GM23248 (cell line): ENCODE data around the gene TLX3. TPM values are rescaled to one million over a fixed set of nuclear protein-coding genes. Genes with fewer than 3 reads are reported as not detected.

Experiments
- DNase-seq: peaks from one replicate; pipeline ENCODE4 v3.0.0-alpha.2; 2015
- H2AFZ ChIP-seq: fragments of 200-600 bp; sonication (generic); 2 replicates; pipeline ENCODE4 v1.6.1; 2016; ENCODE audit warnings: antibody characterized with exemption
- H3F3A ChIP-seq: fragments of 200-600 bp; sonication (generic); 2 replicates; pipeline ENCODE4 v1.6.1; 2016; ENCODE audit warnings: mild to moderate bottlenecking, antibody characterized with exemption, mixed run types; ENCODE audit not compliant: insufficient read depth
- H3K27ac ChIP-seq: fragments of 200-600 bp; sonication (generic); 2 replicates; pipeline ENCODE4 v1.5.1; 2016; ENCODE audit warnings: mild to moderate bottlenecking
- H3K27me3 ChIP-seq: fragments of 200-600 bp; sonication (generic); replicated peaks from 2 replicates; pipeline ENCODE4 v1.6.1; 2016; ENCODE audit warnings: mild to moderate bottlenecking; ENCODE audit not compliant: insufficient read depth
- H3K36me3 ChIP-seq: fragments of 200-600 bp; sonication (generic); 2 replicates; pipeline ENCODE4 v1.6.1; 2016; ENCODE audit warnings: low read depth, mild to moderate bottlenecking
- H3K4me1 ChIP-seq: fragments of 200-600 bp; sonication (generic); 2 replicates; pipeline ENCODE4 v1.6.1; 2016; ENCODE audit warnings: mild to moderate bottlenecking; ENCODE audit not compliant: insufficient read depth
- H3K4me2 ChIP-seq: fragments of 200-600 bp; sonication (generic); one replicate; pipeline ENCODE4 v1.6.1; 2016; ENCODE audit warnings: mild to moderate bottlenecking; ENCODE audit not compliant: unreplicated experiment
- H3K4me3 ChIP-seq: fragments of 200-600 bp; sonication (generic); 2 replicates; pipeline ENCODE4 v1.5.1; 2016; ENCODE audit warnings: mild to moderate bottlenecking
- H3K79me2 ChIP-seq: fragments of 200-600 bp; sonication (generic); 2 replicates; pipeline ENCODE4 v1.6.1; 2016; ENCODE audit warnings: mild to moderate bottlenecking; ENCODE audit not compliant: insufficient read depth
- H3K9ac ChIP-seq: fragments of 200-600 bp; sonication (generic); 2 replicates; pipeline ENCODE4 v1.6.1; 2016; ENCODE audit warnings: mild to moderate bottlenecking
- H3K9me2 ChIP-seq: fragments of 200-600 bp; sonication (generic); 2 replicates; pipeline ENCODE4 v1.6.1; 2016; ENCODE audit warnings: mixed run types, mild to moderate bottlenecking, moderate library complexity; ENCODE audit not compliant: insufficient read depth
- H3K9me3 ChIP-seq: fragments of 200-600 bp; sonication (generic); one replicate; pipeline ENCODE4 v1.6.1; 2017; ENCODE audit warnings: low read depth
- H4K20me1 ChIP-seq: fragments of 200-600 bp; sonication (generic); 2 replicates; pipeline ENCODE4 v1.6.0; 2016; ENCODE audit not compliant: insufficient read depth
- EZH2 ChIP-seq: fragments of 200-600 bp; sonication (generic); IDR thresholded peaks from 2 replicates; pipeline ENCODE4 v1.6.1; 2018; ENCODE audit warnings: antibody characterized with exemption, mild to moderate bottlenecking; ENCODE audit not compliant: insufficient read depth, poor library complexity, severe bottlenecking
- EZH2phosphoT487 ChIP-seq: fragments of 200-600 bp; sonication (generic); IDR thresholded peaks from 2 replicates; pipeline ENCODE4 v1.6.1; 2018; ENCODE audit warnings: antibody characterized with exemption, moderate library complexity, mild to moderate bottlenecking, low read depth; ENCODE audit not compliant: insufficient read depth
- WGBS, 2 experiments: methylation state at CpG; one replicate each; pipeline ENCODE4 v1.1.6; 2015 to 2017; ENCODE audit warnings: low lambda C conversion rate in 2 of 2, low coverage in 1 of 2; ENCODE audit errors: missing lambda C conversion rate in 2 of 2; 5-methylcytosine and 5-hydroxymethylcytosine counted together
- in situ Hi-C: fragments of 300-500 bp; cut with MboI; formaldehyde crosslinking; loops from 2 replicates; pipeline ENCODE4 v1.15.0; 2020
- polyA plus RNA-seq: library from polyadenylated mRNA; unstranded; fragments of >200 nt; fragmentation: Nextera tagmentation; extraction: Ambion mirVana; gene quantifications from 2 replicates; pipeline ENCODE4 v1.2.1, GENCODE V29; 2016
- total RNA-seq: library from RNA; depleted of rRNA; stranded (reverse); fragments of >200 nt; shearing (Covaris generic); gene quantifications from 2 replicates; pipeline ENCODE4 v1.2.3, GENCODE V29; 2014; rRNA removed

Gene TLX3
- not detected in 2 replicates for total RNA-seq
- polyA plus RNA-seq: not detected in 2 replicates

DNA sequence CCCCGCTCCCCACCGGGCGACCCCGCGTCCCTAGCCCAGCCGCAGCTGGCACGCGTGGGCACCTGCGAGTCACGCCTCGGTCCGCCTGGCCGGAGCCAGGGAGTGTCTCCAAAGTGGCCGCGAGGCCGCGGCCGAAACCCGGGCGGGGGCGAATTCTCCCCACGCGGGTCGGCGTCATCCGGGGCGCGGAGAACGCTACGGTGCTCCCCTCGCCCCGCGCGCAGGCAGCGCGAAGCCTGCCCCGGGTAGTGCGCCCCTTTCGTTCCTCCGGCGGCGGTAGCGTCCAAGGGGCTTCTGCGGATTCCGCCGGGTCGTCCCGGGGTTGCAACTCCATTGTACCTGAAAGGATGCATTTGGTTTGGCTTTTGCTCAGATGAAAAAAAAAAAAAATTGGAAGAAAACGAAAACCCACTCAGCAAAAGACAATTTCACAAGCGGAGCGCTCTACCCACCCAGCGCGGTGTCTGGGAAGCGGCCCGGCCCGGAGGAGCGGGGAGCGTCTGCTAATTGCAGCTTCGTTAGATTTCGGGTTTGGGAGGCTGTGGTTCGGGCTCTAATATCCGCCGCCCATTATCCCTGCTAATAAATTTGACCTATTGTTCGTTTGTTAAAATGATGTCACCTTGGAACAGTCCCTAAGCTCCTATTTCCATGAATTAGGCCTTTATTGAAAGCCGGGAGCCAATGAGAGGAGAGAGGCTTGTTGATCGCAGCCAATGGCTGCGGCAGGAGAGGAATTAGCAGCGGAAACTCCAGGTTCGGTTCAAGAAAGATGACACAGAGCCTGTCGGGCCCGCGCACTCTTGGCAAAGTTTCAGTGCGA is at the start of gene TLX3:
TSS of gene TLX3 (plus strand) at position 796 of the 823 bp plus-strand sequence. CDS start 118 bp downstream, outside the sequence.
- in situ Hi-C loops: no loop called here
- H3K4me1 ChIP-seq: peaks cover 3% of the 10 kb centered on the region; the same call in 1 of the 2 replicates
- H2AFZ ChIP-seq: no peak within 1 kb of the TSS
- no peaks in the 10 kb centered on the region for H3K79me2 ChIP-seq
- H3K27ac ChIP-seq: no peak within 1 kb of the TSS
- H3K9ac ChIP-seq: no peak within 1 kb of the TSS
- no peaks in the 10 kb centered on the region for H4K20me1 ChIP-seq
- peaks cover 81% of the 10 kb centered on the region for H3K27me3 ChIP-seq
- TF ChIP-seq EZH2 (peak; percentile 99), EZH2phosphoT487 (0 out of 2 replicates have a peak, but pooled peaks have one; percentile 50)
- 17 to 19% methylated on average over 66 to 72 of the region's 73 CpGs for WGBS, 2 experiments
- no peak within 1 kb of the TSS for H3K4me2 ChIP-seq
- H3F3A ChIP-seq: no peaks in the 10 kb centered on the region
- no peaks in the 10 kb centered on the region for H3K36me3 ChIP-seq
- H3K4me3 ChIP-seq: no peak within 1 kb of the TSS
- H3K9me3 ChIP-seq: no peaks in the 10 kb centered on the region
- DNase-seq: no peak
- no peaks in the 10 kb centered on the region for H3K9me2 ChIP-seq

DNA sequence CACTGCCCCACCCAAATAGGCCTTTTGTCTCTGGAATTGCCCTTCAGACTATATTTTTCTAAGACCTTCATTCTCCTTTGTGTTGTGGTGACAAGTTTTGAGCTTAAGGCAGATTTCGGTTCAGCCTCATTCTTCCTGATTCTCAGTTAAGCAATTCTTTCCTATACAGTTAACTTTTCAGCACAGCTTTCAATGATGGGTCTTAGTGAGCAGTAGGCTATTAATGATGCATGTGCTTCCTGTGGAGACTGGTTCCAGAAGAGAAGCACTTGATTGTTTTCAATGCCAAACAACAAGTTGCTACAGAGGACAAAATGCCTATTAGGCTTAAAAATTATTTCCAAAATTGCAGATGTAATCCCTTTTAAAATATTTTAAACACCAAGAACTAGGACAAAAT is 47.7 kb upstream of the TLX3 start:
- in situ Hi-C loops: no loop called here
- 54 to 65% methylated on average over 1 of the region's 1 CpG for WGBS, 2 experiments
- TF ChIP-seq EZH2phosphoT487 (no peak), EZH2 (no peak)

DNA sequence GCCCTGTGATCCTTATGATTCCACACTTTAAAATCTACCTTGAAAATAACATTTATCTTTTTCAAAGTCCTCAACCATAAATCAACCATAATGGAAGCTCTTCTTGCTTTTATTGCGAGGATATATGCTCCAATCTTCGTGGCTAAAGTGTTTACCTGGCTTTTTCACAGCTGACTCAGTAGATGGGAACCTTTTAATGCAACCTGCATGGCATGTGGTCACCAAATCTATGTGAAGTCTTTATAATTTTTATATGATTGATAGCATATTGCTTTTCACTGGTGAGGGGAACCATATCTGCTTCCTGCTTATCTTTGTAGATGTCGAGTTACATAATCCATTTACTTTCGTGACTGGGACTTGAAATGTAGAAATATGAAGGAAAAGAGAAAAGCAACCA is 47.1 kb upstream of the TLX3 start:
- Histone ChIP-seq H3K36me3 (no peaks in the 10 kb centered on the region), H3K4me1 (no peaks in the 10 kb centered on the region), H3K9me3 (no peaks in the 10 kb centered on the region), H3F3A (no peaks in the 10 kb centered on the region), H3K9ac (no peak overlapping the region), H2AFZ (no peak overlapping the region), H3K27me3 (no peaks in the 10 kb centered on the region), H3K27ac (no peak overlapping the region), H3K79me2 (no peaks in the 10 kb centered on the region), H3K4me3 (no peak overlapping the region), H4K20me1 (no peaks in the 10 kb centered on the region), H3K4me2 (no peak overlapping the region), H3K9me2 (no peaks in the 10 kb centered on the region)
- in situ Hi-C loops: no loop called here
- no peak for DNase-seq
- TF ChIP-seq EZH2: no peak
- no peak for TF ChIP-seq EZH2phosphoT487
- 66 to 67% methylated on average over 4 of the region's 4 CpGs for WGBS, 2 experiments

More for the DNA sequence above, 47.7 kb upstream of the TLX3 start:
- Histone ChIP-seq H3K4me1 (no peaks in the 10 kb centered on the region), H3K79me2 (no peaks in the 10 kb centered on the region), H3K9me3 (no peaks in the 10 kb centered on the region), H3K27me3 (no peaks in the 10 kb centered on the region), H3K36me3 (no peaks in the 10 kb centered on the region), H3K4me2 (no peak overlapping the region), H4K20me1 (no peaks in the 10 kb centered on the region), H3K27ac (no peak overlapping the region), H3F3A (no peaks in the 10 kb centered on the region), H3K9ac (no peak overlapping the region), H3K4me3 (no peak overlapping the region), H2AFZ (no peak overlapping the region), H3K9me2 (no peaks in the 10 kb centered on the region)
- no peak for DNase-seq

DNA sequence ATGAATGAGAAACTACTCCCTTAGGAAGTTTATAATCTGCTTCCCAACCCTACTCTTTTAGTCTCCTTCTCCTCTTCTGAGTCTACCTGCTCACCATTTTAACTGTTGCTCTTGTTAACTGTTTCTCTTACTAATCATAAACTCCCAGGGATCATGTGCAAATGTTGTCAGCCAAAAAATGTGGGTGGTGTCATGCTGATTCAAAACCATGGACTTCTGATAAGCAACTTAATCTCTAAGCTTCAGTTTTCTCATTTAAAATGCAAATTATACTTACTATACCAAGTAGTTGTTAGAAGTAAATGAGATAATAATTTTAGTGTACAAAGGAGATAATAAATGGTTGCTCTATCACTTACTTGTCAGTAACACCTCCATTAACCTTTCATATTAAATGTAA is 45.9 kb upstream of the TLX3 start:
- H4K20me1 ChIP-seq: no peaks in the 10 kb centered on the region
- TF ChIP-seq EZH2phosphoT487 (no peak), EZH2 (no peak)
- no peaks in the 10 kb centered on the region for H3K4me1 ChIP-seq
- H3K9ac ChIP-seq: no peak overlapping the region
- no peak for DNase-seq
- H3K79me2 ChIP-seq: no peaks in the 10 kb centered on the region
- no peaks in the 10 kb centered on the region for H3K9me2 ChIP-seq
- H2AFZ ChIP-seq: no peak overlapping the region
- no peaks in the 10 kb centered on the region for H3K9me3 ChIP-seq
- in situ Hi-C loops: no loop called here
- H3K27ac ChIP-seq: no peak overlapping the region
- H3K4me2 ChIP-seq: no peak overlapping the region
- H3F3A ChIP-seq: no peaks in the 10 kb centered on the region
- H3K4me3 ChIP-seq: no peak overlapping the region
- no peaks in the 10 kb centered on the region for H3K36me3 ChIP-seq
- no peaks in the 10 kb centered on the region for H3K27me3 ChIP-seq
